DOHH2 (cell line): ENCODE data around the gene RBP4.

Source experiments
- H3F3A ChIP-seq: fragments of 200-600 bp; sonication (generic), shearing (Covaris generic); 2 replicates; pipeline ENCODE4 v1.6.0; 2016; ENCODE audit warnings: antibody characterized with exemption, mild to moderate bottlenecking; ENCODE audit not compliant: control insufficient read depth, insufficient read depth
- H3K27ac ChIP-seq: fragments of 200-600 bp; sonication (generic); 2 replicates; pipeline ENCODE4 v1.5.1; 2014; ENCODE audit warnings: low read depth, mild to moderate bottlenecking, low read length, moderate library complexity
- H3K27me3 ChIP-seq: fragments of 200-600 bp; sonication (generic); 2 replicates; pipeline ENCODE4 v1.6.1; 2014; ENCODE audit warnings: mild to moderate bottlenecking, low read length, mixed read lengths; ENCODE audit not compliant: control insufficient read depth
- H3K36me3 ChIP-seq: fragments of 200-600 bp; sonication (generic); 2 replicates; pipeline ENCODE4 v1.6.1; 2014; ENCODE audit warnings: mild to moderate bottlenecking, low read length, moderate library complexity, mixed read lengths; ENCODE audit not compliant: control insufficient read depth
- H3K4me1 ChIP-seq: fragments of 200-600 bp; sonication (generic); 2 replicates; pipeline ENCODE4 v1.6.1; 2014; ENCODE audit warnings: mild to moderate bottlenecking, low read length, mixed read lengths; ENCODE audit not compliant: control insufficient read depth
- H3K4me2 ChIP-seq: fragments of 200-600 bp; sonication (generic); 2 replicates; pipeline ENCODE4 v1.6.0; 2014; ENCODE audit warnings: mild to moderate bottlenecking, low read length, moderate library complexity
- H3K4me3 ChIP-seq: fragments of 200-600 bp; sonication (generic); 2 replicates; pipeline ENCODE4 v1.5.1; 2014; ENCODE audit warnings: mild to moderate bottlenecking, low read length, mixed read lengths
- H3K79me2 ChIP-seq: fragments of 200-600 bp; sonication (generic); 2 replicates; pipeline ENCODE4 v1.6.1; 2014; ENCODE audit warnings: mild to moderate bottlenecking, low read length, mixed read lengths; ENCODE audit not compliant: control insufficient read depth
- H3K9me2 ChIP-seq: fragments of 200-600 bp; sonication (generic); replicated peaks from 2 replicates; pipeline ENCODE4 v1.6.1; 2014; ENCODE audit warnings: mild to moderate bottlenecking, low read length, mixed read lengths; ENCODE audit not compliant: control insufficient read depth
- H3K9me3 ChIP-seq: fragments of 200-600 bp; sonication (generic); 2 replicates; pipeline ENCODE4 v1.6.1; 2014; ENCODE audit warnings: antibody characterized with exemption, low read length, mixed read lengths; ENCODE audit not compliant: control insufficient read depth, insufficient read depth
- H4K20me1 ChIP-seq: fragments of 200-600 bp; sonication (generic); 2 replicates; pipeline ENCODE4 v1.6.0; 2014; ENCODE audit warnings: low read depth, mild to moderate bottlenecking, antibody characterized with exemption, low read length, moderate library complexity; ENCODE audit not compliant: control insufficient read depth, insufficient read depth
- EZH2phosphoT487 ChIP-seq: fragments of 200-600 bp; sonication (generic); IDR thresholded peaks from 2 replicates; pipeline ENCODE4 v1.6.1; 2017; ENCODE audit warnings: borderline replicate concordance, mild to moderate bottlenecking, antibody characterized with exemption, low read length, moderate library complexity, mixed read lengths
- TF ChIP-seq, protein P1 (sequence below): fragments of 200-600 bp; sonication (generic); IDR thresholded peaks from one replicate; pipeline ENCODE4 v1.5.1; 2014; ENCODE audit warnings: antibody characterized with exemption, mild to moderate bottlenecking, low read depth, low read length; ENCODE audit not compliant: poor library complexity, severe bottlenecking

The RBP4 gene

DNA sequence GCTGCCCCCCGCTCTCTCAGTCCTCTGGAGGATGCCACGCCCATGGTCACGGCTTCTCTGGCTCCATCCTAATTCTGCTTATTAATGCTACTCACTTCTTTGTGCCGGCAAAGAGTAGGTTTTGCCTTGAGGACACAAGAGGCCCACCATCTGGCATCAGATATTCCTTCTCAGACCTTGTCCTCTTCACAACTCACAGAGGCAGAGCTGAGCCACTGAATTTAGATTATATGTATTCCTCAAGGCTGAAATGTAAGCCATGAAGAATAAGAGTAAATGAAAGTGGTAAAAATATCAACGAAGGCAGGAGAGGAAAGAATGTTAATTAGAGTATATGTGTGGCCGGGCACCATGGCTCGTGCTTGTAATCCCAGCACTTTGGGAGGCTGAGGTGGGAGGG is 6.5 kb downstream of the RBP4 start:
- no peaks in the 10 kb centered on the region for H4K20me1 ChIP-seq
- no peak overlapping the region for H3K4me2 ChIP-seq
- TF ChIP-seq EZH2phosphoT487: no peak
- TF ChIP-seq, protein P1, sequence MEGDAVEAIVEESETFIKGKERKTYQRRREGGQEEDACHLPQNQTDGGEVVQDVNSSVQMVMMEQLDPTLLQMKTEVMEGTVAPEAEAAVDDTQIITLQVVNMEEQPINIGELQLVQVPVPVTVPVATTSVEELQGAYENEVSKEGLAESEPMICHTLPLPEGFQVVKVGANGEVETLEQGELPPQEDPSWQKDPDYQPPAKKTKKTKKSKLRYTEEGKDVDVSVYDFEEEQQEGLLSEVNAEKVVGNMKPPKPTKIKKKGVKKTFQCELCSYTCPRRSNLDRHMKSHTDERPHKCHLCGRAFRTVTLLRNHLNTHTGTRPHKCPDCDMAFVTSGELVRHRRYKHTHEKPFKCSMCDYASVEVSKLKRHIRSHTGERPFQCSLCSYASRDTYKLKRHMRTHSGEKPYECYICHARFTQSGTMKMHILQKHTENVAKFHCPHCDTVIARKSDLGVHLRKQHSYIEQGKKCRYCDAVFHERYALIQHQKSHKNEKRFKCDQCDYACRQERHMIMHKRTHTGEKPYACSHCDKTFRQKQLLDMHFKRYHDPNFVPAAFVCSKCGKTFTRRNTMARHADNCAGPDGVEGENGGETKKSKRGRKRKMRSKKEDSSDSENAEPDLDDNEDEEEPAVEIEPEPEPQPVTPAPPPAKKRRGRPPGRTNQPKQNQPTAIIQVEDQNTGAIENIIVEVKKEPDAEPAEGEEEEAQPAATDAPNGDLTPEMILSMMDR: no peak
- no peak overlapping the region for H3K4me3 ChIP-seq
- no peaks in the 10 kb centered on the region for H3K4me1 ChIP-seq
- no peaks in the 10 kb centered on the region for H3F3A ChIP-seq
- no peaks in the 10 kb centered on the region for H3K9me2 ChIP-seq
- H3K79me2 ChIP-seq: no peaks in the 10 kb centered on the region
- no peaks in the 10 kb centered on the region for H3K27me3 ChIP-seq
- no peaks in the 10 kb centered on the region for H3K9me3 ChIP-seq
- no peak overlapping the region for H3K27ac ChIP-seq
- no peaks in the 10 kb centered on the region for H3K36me3 ChIP-seq

DNA sequence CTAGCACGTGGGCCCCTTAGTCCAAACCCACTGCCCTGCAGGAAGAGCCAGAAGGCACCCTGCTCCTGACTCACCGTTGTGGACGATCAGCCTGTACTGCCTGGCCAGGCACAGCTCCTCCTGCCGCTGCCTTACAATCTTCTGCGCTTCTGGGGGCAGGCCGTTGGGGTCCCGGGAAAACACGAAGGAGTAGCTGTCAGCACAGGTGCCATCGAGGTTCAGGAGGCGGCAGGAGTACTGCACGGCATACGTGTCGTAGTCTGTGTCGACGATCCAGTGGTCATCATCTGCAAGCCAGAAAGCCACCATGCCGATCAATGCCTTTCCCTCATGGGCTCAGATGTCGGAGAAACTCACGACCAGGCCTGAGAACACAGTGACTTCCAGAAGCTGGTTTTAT is 7.3 kb downstream of the RBP4 start:
- H3K36me3 ChIP-seq: no peaks in the 10 kb centered on the region
- TF ChIP-seq EZH2phosphoT487: no peak
- TF ChIP-seq, protein P1: no peak
- H3K27me3 ChIP-seq: no peaks in the 10 kb centered on the region
- H3K4me3 ChIP-seq: no peak overlapping the region
- no peaks in the 10 kb centered on the region for H3K4me1 ChIP-seq
- no peaks in the 10 kb centered on the region for H4K20me1 ChIP-seq
- H3K9me2 ChIP-seq: no peaks in the 10 kb centered on the region
- H3K4me2 ChIP-seq: no peak overlapping the region
- no peak overlapping the region for H3K27ac ChIP-seq
- H3K79me2 ChIP-seq: no peaks in the 10 kb centered on the region
- no peaks in the 10 kb centered on the region for H3F3A ChIP-seq
- no peaks in the 10 kb centered on the region for H3K9me3 ChIP-seq

DNA sequence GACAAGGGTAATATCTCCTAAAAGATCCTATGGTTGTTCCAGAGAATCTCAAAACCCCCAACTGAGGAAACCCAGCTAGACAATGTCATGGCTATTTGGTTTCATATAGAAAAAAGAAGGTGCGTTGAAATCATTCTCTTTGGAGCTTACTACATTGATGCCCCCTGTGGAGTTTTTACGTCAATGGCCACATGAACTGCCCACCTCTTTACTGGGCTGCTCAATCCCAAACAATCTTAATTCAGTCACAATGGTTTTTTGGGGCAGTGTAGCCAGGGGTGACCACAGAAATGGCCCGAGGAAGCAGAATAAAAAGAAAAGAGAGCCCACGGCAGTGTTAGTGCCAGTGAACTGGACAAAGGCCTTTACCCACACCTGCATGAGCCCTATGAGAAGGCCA is 7.8 kb downstream of the RBP4 start:
- Histone ChIP-seq H3K36me3 (no peaks in the 10 kb centered on the region), H3K9me3 (no peaks in the 10 kb centered on the region), H4K20me1 (no peaks in the 10 kb centered on the region), H3K79me2 (no peaks in the 10 kb centered on the region), H3K9me2 (no peaks in the 10 kb centered on the region), H3K27ac (no peak overlapping the region), H3K4me3 (no peak overlapping the region), H3K4me1 (no peaks in the 10 kb centered on the region), H3K27me3 (no peaks in the 10 kb centered on the region), H3F3A (no peaks in the 10 kb centered on the region), H3K4me2 (no peak overlapping the region)
- TF ChIP-seq EZH2phosphoT487: no peak
- TF ChIP-seq, protein P1: no peak
